GM19238 (cell line): ENCODE data around the gene WIZ.

Source experiments
- DNase-seq: peaks from one replicate; pipeline ENCODE4 v3.0.0; 2011; ENCODE audit warnings: low spot score; ENCODE audit not compliant: insufficient read length

The WIZ gene

DNA sequence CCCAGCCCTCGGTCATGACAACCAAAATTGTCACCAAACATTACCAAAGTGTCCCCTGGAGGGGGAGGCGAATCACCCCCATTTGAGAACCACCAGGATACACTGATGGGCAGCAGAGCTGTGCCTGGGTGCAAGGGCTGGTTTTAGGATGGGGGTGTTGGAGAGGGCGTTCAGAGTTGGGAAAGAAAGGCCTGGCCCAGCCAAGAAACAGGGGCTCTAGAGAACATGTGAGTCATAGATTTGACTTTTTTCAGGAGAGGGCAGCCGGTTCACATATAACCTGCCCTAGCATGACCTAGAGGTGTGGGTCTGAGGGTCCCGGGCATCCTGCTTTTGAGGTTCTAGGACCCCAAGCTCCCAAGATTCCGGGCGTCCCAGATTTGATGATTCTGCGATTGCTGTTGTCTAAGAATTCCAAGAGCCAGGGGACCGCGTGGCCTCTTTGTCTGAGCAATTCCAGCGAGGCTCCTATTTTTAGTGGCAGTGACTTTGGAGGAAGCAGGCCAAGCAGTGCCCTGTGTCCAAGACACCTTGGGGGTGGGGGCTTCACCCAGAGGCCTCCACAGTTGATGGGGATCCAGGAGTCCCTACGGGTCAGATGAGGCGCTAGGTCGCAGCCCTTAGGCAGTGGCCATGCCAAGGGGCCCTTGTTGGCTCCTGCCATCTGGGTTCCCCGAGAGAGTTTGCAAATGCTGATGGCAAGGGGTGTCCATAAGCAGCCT is 5.1 kb downstream of the WIZ start:
- DNase-seq, result no peak

GRCh38 chr19:15443838-15444237 is 5.9 kb downstream of the WIZ start:
- no peak for DNase-seq

- no peak for DNase-seq
These were observed 6.4 kb downstream of the WIZ start for GRCh38 chr19:15443325-15443724.

GRCh38 chr19:15442142-15442920 is 7.4 kb downstream of the WIZ start:
- no peak for DNase-seq

DNA sequence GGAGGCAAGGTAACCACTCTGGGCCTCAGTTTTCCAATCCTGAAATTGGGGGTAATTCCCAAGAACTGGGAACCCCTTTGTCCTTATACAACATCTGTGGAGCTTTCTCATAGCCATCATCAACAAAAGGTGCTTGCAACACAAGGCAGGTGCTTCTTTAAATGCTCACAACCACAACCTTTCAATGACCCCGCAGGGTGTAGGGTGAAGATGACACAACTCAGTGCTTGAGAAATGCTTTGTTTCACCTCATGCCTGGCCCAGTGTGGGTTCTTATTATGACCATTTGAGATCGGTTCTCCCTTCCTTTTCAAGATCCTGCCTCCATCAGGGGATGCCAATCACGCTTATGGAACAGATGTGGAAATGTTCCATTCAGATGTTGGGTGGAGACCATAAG is 8.4 kb downstream of the WIZ start:
- DNase-seq, result no peak

DNA sequence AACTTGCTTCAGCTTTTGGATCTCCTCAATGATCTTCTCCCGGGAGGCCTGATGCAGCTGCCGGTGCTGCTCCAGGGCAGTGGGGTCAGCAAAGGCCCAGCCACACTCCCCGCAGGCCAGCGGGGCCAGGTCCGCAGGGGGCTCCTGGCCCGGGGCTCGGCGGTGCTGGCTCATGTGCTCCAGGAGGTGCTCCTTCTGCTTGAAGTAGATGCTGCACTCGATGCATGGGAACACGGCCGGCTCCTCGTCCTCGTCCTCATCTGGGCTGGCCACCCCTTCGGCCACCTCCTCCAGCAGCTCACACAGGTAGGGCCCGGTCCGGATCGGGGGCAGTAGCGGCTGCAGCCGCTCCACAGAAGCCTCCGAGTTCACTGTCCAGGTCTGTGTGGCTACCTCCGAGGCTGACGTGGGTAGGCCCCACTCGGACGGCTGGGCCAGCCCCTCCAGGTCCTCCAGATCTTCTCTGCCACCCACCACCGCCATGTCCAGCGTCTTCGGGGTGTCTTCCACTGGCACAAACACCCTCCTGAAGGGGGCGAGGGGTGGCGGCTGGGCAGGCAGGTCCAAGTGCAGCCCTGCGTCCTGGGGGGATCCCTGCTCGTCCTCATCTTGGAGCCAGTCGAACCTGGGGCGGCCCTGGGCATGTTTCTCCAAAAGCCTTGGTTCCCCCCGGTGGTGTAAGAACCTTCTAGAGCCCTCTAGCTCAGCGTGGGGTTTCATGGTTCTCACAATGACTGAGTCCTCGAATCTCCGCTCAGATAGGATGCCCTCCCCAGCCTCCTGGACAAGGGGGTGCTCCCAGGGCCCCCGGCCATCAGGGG is 9.7 kb downstream of the WIZ start:
- no peak for DNase-seq

DNA sequence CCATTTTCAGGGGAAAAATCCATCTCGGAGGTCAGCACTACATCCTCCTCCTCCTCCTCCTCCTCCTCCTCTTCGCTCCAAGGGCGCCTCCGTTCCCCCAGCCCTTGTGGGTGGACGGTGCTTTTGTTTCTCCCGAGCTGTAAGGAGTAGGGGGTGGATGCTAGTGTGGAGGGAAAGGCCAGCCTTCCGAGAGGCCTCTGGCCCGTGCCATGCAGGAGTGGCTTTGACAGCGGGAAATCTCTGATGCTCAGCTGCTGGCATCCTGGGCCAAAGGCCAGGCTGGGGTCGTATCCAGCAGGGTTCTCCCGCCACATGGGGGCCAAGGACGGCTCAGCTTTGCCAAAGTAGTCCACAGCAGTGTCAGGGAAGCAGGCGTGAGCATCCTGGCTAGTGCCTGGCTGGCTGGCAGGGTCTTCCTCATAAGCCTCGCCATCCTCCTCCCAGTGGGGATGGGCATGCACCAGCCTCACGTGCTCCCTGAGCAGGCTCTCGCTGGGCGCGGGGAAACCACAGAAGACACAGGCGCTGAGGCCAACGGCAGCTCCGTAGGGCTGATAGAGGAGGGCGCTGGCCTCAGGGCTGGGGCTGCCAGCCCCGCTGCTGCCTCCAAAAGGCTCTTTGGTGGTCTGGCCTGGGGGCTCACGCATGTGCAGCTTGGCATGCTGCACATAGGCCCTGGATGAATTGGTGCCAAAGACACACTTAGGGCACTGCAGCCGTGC is 10.5 kb downstream of the WIZ start:
- no peak for DNase-seq

- no peak for DNase-seq
These were observed 11.2 kb downstream of the WIZ start for GRCh38 chr19:15438577-15438976.

DNA sequence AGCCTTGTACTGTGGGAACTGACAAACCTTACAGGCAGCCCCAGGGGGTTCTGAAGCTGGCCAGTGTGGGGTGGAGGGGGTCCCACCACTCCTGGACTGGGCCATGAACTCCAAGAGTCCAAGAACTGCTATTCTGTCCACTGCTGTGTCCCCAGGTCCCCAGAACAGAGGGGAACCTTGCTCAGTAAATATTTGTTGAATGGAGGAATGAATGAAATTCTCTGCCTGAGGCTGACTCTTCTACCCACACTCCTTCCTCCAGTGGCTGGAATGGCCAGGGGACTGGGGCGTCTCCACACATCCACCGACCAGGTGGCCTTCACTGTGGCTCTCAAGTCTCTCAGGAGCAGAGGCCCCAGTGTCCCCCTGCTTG is 11.6 kb downstream of the WIZ start:
- no peak for DNase-seq

- DNase-seq, result no peak
These were observed 12.2 kb downstream of the WIZ start for GRCh38 chr19:15437355-15438123.

- no peak for DNase-seq
These were observed 13.0 kb downstream of the WIZ start for GRCh38 chr19:15436826-15437110.

- no peak for DNase-seq
These were observed 13.5 kb downstream of the WIZ start for GRCh38 chr19:15436012-15436825.

- DNase-seq, result no peak
These were observed 16.2 kb downstream of the WIZ start for GRCh38 chr19:15433519-15434069.

DNA sequence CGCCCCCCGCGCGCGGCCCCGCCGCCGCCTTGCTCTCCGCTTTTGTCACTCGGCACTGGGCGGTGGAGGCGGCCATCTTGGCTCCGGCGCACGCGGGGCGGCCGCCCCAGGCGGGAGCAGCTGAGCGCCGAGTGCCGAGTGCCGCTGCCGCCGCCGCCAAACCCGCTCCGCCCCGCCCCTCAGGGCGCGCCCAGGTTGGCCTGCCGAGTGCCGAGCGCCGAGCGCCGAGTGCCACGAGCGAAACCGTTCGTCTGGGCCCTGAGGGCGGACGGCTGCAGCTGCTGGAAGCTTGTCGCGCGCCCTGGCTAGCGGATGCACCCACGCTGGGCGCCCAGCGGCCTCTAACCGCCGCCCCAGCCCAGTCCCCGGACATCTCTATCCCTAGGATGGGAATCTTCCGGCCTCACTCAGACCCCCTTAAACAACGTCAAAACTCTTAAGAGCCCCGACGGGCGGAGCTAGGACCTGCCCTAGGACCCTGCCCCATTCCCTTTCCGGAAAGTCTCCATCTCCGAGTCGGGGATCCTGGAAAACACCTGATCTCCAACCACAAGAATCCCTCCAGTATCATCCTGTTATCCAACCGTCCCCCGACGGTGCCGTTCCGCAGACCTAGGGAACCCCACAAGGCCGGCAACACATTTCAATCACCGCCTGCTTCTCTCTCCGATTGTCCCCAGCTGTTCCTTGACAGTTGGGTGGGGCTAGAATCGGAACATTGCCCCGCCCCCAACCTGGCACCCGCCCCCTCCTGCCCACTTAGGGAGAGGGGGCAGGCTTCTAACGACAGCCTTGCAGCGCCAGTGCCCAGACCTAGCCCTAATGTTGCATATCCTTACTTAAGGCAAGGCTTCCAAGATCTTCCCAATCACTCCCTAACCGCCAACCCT is 16.9 kb downstream of the WIZ start:
- peak; percentile 99 for DNase-seq

- DNase-seq, result peak; percentile 70
These were observed 17.7 kb downstream of the WIZ start for GRCh38 chr19:15432018-15432494.

- DNase-seq, result no peak
These were observed 18.2 kb downstream of the WIZ start for GRCh38 chr19:15431396-15432017.

DNA sequence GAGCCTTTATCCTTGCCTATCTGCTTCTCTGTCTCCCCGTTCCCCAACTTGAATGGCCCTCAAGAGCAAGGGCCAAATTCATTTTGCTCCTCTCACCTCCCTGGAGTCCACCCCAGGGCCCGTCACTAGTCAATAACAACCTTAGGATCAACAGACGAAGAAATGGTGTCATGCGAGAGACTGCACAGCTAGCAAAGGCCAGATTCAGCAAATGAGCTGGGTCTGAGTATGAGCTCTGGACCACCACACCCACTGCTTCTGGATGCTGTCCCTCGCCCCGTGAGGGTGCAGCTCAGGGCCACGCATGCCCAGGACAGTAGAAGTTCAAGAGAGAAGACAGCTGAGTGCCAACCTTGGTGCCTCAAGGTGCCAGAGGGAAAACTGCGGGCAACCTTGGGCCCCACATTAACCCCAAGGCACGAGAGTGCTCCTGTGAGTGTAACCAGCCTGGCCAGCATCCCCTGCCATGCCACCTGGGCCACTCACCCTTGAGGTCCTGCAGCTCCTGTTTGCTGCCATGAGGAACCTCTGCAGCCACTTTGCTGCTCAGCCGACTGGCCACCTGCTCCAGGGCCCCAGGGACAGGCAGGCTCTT is 19.1 kb downstream of the WIZ start:
- no peak for DNase-seq
